ENCODE results near the gene SETBP1. TPM values are rescaled to one million over a fixed set of nuclear protein-coding genes. Genes with fewer than 3 reads are reported as not detected.

Gene SETBP1
- total and polyA plus RNA-seq, 2 of the 4 experiments (the other 2 are of a cell fraction) = 0.19 to 0.36 TPM

DNA sequence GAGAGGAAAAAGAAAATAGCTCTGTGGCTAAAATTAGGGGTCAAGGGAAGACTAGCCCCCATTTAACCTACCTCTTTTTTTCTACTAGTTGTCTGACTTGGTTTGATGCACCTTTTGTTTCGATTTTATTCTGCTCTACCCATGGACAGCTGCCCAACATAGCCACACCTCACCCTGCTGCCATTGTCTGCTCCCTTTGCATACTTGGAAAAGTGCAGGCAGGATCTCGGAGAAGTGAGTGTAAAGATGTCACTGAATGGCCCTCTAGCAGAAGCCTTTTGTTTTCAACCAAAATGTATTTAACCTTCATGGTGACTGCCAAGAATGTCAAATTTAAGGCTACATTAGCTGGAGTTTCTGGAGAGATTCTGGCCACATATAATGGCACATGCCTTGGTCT is 62.9 kb downstream of the SETBP1 start:
- CTCF ChIA-PET = interaction anchor here (0.5 kb wide), 1 partner anchor 31 kb away, joined by 3 read pairs; no protein-coding TSS in a partner anchor

More for the DNA sequence above, 62.9 kb downstream of the SETBP1 start:
- Histone ChIP-seq H2AK9ac (replicated peaks; ENCODE audit: low read depth, low read length, poor library complexity) (no peak overlapping the region), H2AK5ac (ENCODE audit: low read depth, low read length) (no peak overlapping the region), H3K9me1 (ENCODE audit: insufficient read depth, low read length) (0 out of 2 replicates have a peak, but pooled peaks cover 4% of the 10 kb centered on the region), H3K23ac (ENCODE audit: low read depth, low read length) (no peak overlapping the region), H3K4me2 (ENCODE audit: low read depth, low read length) (no peak overlapping the region), H4K20me1 (ENCODE audit: insufficient read depth, low read length) (no peaks in the 10 kb centered on the region), H3K4ac (ENCODE audit: low read depth, low read length) (no peak overlapping the region), H3K56ac (ENCODE audit: extremely low read depth, insufficient read depth, low read length) (no peak overlapping the region), H3K4me3 (ENCODE audit: insufficient read depth, low read depth, low read length) (no peak overlapping the region), H3K79me1 (ENCODE audit: low read depth in 1 of 2, low read length in 2 of 2) (no peaks in the 10 kb centered on the region), H2BK15ac (ENCODE audit: low read depth, low read length) (no peak overlapping the region), H3K27ac (ENCODE audit: insufficient read depth, low read length) (no peak overlapping the region), H4K5ac (ENCODE audit: low read depth, low read length) (no peak overlapping the region), H3K18ac (ENCODE audit: low read depth, low read length) (no peak overlapping the region), H3K4me1 (ENCODE audit: control insufficient read depth, insufficient read depth, low read length) (no peaks in the 10 kb centered on the region; the same call in 1 of the 2 replicates), H4K8ac (ENCODE audit: low read depth in 2 of 2, low read length in 2 of 2) (no peak overlapping the region), H3K14ac (replicated peaks; ENCODE audit: low read depth, low read length) (no peak overlapping the region), H3K27me3 (ENCODE audit: control insufficient read depth, insufficient read depth, low read length) (peaks cover 4% of the 10 kb centered on the region; the same call in 1 of the 2 replicates), H2AFZ (replicated peaks; ENCODE audit: low read length, poor library complexity) (no peak overlapping the region), H2BK5ac (ENCODE audit: low read depth, low read length, poor library complexity, severe bottlenecking) (no peak overlapping the region), H3K9ac (ENCODE audit: low read depth, low read length) (no peak overlapping the region), H2BK120ac (ENCODE audit: low read depth, low read length) (no peak overlapping the region), H4K91ac (ENCODE audit: insufficient read depth, low read depth, low read length) (no peak overlapping the region), H3K36me3 (ENCODE audit: control insufficient read depth, insufficient read depth, low read length) (no peaks in the 10 kb centered on the region), H3K9me3 (ENCODE audit: control insufficient read depth, insufficient read depth, low read length) (no peaks in the 10 kb centered on the region), H2BK20ac (ENCODE audit: low read depth, low read length) (no peak overlapping the region)
- dilution Hi-C loops (cut with HindIII; ENCODE audit: low sequenced_read_pairs, unreplicated experiment) (no loop called here), intact Hi-C loops (cut with micrococcal nuclease) (no loop called here), in situ Hi-C loops (cut with MboI; ENCODE audit: low sequenced_read_pairs) (no loop called here)
- DNase-seq = no peak
- no peak for ATAC-seq (ENCODE audit: low read depth)
- WGBS, 2 experiments (ENCODE audit: extremely low coverage in 2 of 2, insufficient read length in 1 of 2) = no CpG with 5 or more reads among the region's 2 CpGs
- POLR2A ChIA-PET (ENCODE audit: unreplicated experiment) = no interaction called here
- no peak for TF ChIP-seq MAZ (IDR thresholded peaks at IDR 0.05; ENCODE audit: borderline replicate concordance, low read depth, low read length)
- TF ChIP-seq MXI1 (IDR thresholded peaks at IDR 0.05; ENCODE audit: borderline replicate concordance, low read depth, low read length) = no peak
- TF ChIP-seq RFX5 (IDR thresholded peaks at IDR 0.05; ENCODE audit: low read depth, low read length) = no peak
- TF ChIP-seq BHLHE40 (IDR thresholded peaks at IDR 0.05; ENCODE audit: low read depth, low read length) = no peak
- TF ChIP-seq FOS (IDR thresholded peaks at IDR 0.05; ENCODE audit: low read depth, low read length) = no peak
- TF ChIP-seq RCOR1 (IDR thresholded peaks at IDR 0.05; ENCODE audit: insufficient replicate concordance, low read length) = no peak
- TF ChIP-seq, protein P1, sequence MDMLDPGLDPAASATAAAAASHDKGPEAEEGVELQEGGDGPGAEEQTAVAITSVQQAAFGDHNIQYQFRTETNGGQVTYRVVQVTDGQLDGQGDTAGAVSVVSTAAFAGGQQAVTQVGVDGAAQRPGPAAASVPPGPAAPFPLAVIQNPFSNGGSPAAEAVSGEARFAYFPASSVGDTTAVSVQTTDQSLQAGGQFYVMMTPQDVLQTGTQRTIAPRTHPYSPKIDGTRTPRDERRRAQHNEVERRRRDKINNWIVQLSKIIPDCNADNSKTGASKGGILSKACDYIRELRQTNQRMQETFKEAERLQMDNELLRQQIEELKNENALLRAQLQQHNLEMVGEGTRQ (IDR thresholded peaks at IDR 0.05; ENCODE audit: low read depth, low read length) = no peak
- TF ChIP-seq POLR2A (IDR thresholded peaks at IDR 0.05; ENCODE audit: low read depth, low read length) = no peak
- TF ChIP-seq CEBPB (IDR thresholded peaks at IDR 0.05; ENCODE audit: low read depth, low read length) = no peak
- TF ChIP-seq, protein P2, sequence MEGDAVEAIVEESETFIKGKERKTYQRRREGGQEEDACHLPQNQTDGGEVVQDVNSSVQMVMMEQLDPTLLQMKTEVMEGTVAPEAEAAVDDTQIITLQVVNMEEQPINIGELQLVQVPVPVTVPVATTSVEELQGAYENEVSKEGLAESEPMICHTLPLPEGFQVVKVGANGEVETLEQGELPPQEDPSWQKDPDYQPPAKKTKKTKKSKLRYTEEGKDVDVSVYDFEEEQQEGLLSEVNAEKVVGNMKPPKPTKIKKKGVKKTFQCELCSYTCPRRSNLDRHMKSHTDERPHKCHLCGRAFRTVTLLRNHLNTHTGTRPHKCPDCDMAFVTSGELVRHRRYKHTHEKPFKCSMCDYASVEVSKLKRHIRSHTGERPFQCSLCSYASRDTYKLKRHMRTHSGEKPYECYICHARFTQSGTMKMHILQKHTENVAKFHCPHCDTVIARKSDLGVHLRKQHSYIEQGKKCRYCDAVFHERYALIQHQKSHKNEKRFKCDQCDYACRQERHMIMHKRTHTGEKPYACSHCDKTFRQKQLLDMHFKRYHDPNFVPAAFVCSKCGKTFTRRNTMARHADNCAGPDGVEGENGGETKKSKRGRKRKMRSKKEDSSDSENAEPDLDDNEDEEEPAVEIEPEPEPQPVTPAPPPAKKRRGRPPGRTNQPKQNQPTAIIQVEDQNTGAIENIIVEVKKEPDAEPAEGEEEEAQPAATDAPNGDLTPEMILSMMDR (conservative IDR thresholded peaks at IDR 0.05; ENCODE audit: low read depth, low read length) = no peak
- TF ChIP-seq NFE2L2 (IDR thresholded peaks at IDR 0.05; ENCODE audit: low read depth, low read length) = no peak
- no peak for TF ChIP-seq RAD21 (IDR thresholded peaks at IDR 0.05; ENCODE audit: low read length)
- TF ChIP-seq, protein P3, sequence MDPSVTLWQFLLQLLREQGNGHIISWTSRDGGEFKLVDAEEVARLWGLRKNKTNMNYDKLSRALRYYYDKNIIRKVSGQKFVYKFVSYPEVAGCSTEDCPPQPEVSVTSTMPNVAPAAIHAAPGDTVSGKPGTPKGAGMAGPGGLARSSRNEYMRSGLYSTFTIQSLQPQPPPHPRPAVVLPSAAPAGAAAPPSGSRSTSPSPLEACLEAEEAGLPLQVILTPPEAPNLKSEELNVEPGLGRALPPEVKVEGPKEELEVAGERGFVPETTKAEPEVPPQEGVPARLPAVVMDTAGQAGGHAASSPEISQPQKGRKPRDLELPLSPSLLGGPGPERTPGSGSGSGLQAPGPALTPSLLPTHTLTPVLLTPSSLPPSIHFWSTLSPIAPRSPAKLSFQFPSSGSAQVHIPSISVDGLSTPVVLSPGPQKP (IDR thresholded peaks at IDR 0.05; ENCODE audit: borderline replicate concordance, low read depth, low read length) = no peak
- TF ChIP-seq SMC3 (IDR thresholded peaks at IDR 0.05; ENCODE audit: low read depth, low read length) = no peak
- no peak for TF ChIP-seq CHD1 (IDR thresholded peaks at IDR 0.05; ENCODE audit: low read depth, low read length)
- no peak for TF ChIP-seq MAFK (IDR thresholded peaks at IDR 0.05; ENCODE audit: low read depth, low read length)
- no TSS peak for BruUV-seq (replicated peaks)

All from IMR-90 (cell line).